Stimulated activated CD4-positive, alpha-beta T cell treated with anti-CD3 and anti-CD28 coated beads, Interleukin-1b, Interleukin-23, amount 100 ng/mL, for 48 hours (primary cell): ENCODE data around the gene PIGM.

ENCODE experiments used
- DNase-seq: peaks from one replicate; pipeline ENCODE4 v3.0.0-alpha.2; 2020

Gene PIGM

GRCh38 chr1:159986093-159986492 lies 45.7 kb downstream of the PIGM start:
- no peak for DNase-seq

- DNase-seq, result no peak
Observed at GRCh38 chr1:159985473-159985872, 46.3 kb downstream of the PIGM start.

- DNase-seq, result no peak
Observed at GRCh38 chr1:159983681-159984080, 48.1 kb downstream of the PIGM start.

GRCh38 chr1:159982280-159982679 lies 49.5 kb downstream of the PIGM start:
- DNase-seq, result no peak

- DNase-seq, result no peak
Observed at GRCh38 chr1:159981351-159982055, 50.3 kb downstream of the PIGM start.

GRCh38 chr1:159980786-159981185 lies 51.0 kb downstream of the PIGM start:
- no peak for DNase-seq

- DNase-seq, result no peak
Observed at GRCh38 chr1:159980076-159980475, 51.7 kb downstream of the PIGM start.

- no peak for DNase-seq
Observed at GRCh38 chr1:159979257-159979656, 52.5 kb downstream of the PIGM start.

- DNase-seq, result no peak
Observed at GRCh38 chr1:159978107-159978398, 53.7 kb downstream of the PIGM start.

- DNase-seq, result no peak
Observed at GRCh38 chr1:159977364-159978106, 54.3 kb downstream of the PIGM start.
